Ishikawa (cell line): ENCODE measurements around the gene ABHD12B.

Source experiments
- CEBPB ChIP-seq: IDR thresholded peaks from 2 replicates; pipeline ENCODE4 v1.6.1; 2012
- CREB1 ChIP-seq: IDR thresholded peaks from 2 replicates; pipeline ENCODE4 v1.6.1; 2012; ENCODE audit warnings: low read depth
- EGR1 ChIP-seq: IDR thresholded peaks from 2 replicates; pipeline ENCODE4 v1.6.1; 2012
- EP300 ChIP-seq: IDR thresholded peaks from 2 replicates; pipeline ENCODE4 v1.6.1; 2012; ENCODE audit warnings: borderline replicate concordance
- FOXM1 ChIP-seq: IDR thresholded peaks from 2 replicates; pipeline ENCODE4 v1.6.1; 2012; ENCODE audit warnings: low read depth, borderline replicate concordance
- NFIC ChIP-seq: IDR thresholded peaks from 2 replicates; pipeline ENCODE4 v1.6.1; 2012
- RAD21 ChIP-seq: IDR thresholded peaks from 2 replicates; pipeline ENCODE4 v1.6.1; 2012; ENCODE audit warnings: low read depth
- REST ChIP-seq: IDR thresholded peaks from 2 replicates; pipeline ENCODE4 v1.6.1; 2012; ENCODE audit warnings: low read depth, mild to moderate bottlenecking
- TAF1 ChIP-seq: IDR thresholded peaks from 2 replicates; pipeline ENCODE4 v1.6.1; 2012; ENCODE audit warnings: low read depth, mild to moderate bottlenecking
- TCF12 ChIP-seq: IDR thresholded peaks from 2 replicates; pipeline ENCODE4 v1.6.1; 2012; ENCODE audit warnings: low read depth
- TEAD4 ChIP-seq: IDR thresholded peaks from 2 replicates; pipeline ENCODE4 v1.6.1; 2012
- USF1 ChIP-seq: IDR thresholded peaks from 2 replicates; pipeline ENCODE4 v1.6.1; 2012
- YY1 ChIP-seq: IDR thresholded peaks from 2 replicates; pipeline ENCODE4 v1.6.1; 2012; ENCODE audit warnings: low read depth
- ZBTB7A ChIP-seq: IDR thresholded peaks from 2 replicates; pipeline ENCODE4 v1.6.1; 2012; ENCODE audit warnings: low read depth
- TF ChIP-seq, protein P1 (sequence below): IDR thresholded peaks from 2 replicates; pipeline ENCODE4 v1.6.1; 2012

ABHD12B gene

GRCh38 chr14:50882932-50883826, 11.3 kb downstream of the ABHD12B start:
- TF ChIP-seq EGR1 (no peak), USF1 (no peak), TEAD4 (no peak), FOXM1 (no peak)
- TF ChIP-seq, protein P1, sequence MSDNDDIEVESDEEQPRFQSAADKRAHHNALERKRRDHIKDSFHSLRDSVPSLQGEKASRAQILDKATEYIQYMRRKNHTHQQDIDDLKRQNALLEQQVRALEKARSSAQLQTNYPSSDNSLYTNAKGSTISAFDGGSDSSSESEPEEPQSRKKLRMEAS: no peak

DNA sequence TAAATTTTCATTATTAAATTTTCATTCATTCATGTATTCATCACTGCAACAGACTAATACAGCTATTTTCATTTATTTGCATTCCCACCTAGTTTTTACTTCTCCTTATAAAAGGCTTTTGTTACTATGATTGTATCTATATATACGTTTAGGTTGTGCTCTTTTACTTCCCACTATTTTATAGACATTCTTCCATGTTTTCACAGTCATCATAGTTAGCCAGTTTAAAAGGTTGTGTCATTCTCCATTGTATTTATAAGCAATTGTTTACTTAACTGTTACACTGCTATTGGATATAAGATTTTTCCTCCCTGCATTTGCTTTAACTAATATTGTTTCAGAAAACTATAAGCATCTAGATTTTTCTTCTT, 12.0 kb downstream of the ABHD12B start:
- TF ChIP-seq CEBPB (no peak), ZBTB7A (no peak), EGR1 (no peak), REST (no peak), YY1 (no peak), NFIC (no peak), FOXM1 (no peak), USF1 (no peak), RAD21 (no peak), CREB1 (no peak)

DNA sequence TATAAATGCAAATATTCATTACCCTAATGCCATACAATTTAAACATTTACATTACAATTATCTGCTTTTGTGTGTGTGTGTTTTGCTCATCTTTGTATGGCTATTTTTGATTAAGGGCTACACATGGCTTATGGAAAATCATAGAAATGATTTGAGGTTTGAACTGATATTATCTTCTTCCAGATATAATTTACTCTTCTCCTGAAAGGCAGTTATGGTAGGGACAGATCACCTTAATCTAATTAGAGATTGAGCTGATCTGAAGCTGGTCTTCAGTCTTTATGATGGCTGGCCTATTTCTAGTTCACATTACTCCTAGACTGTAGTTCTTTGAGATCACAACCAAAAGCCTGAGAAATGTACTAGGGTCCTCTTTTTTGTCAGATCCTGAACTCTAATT, 15.6 kb downstream of the ABHD12B start:
- TF ChIP-seq CREB1 (no peak), RAD21 (no peak), NFIC (no peak), EGR1 (no peak), TCF12 (no peak), TEAD4 (no peak), FOXM1 (no peak), CEBPB (no peak), TAF1 (no peak), ZBTB7A (no peak), USF1 (no peak), REST (no peak)

- no peak for TF ChIP-seq ZBTB7A
- no peak for TF ChIP-seq EGR1
- no peak for TF ChIP-seq NFIC
- TF ChIP-seq YY1: no peak
- TF ChIP-seq TAF1: no peak
- no peak for TF ChIP-seq TEAD4
- TF ChIP-seq CREB1: no peak
- no peak for TF ChIP-seq TCF12
- no peak for TF ChIP-seq REST
- no peak for TF ChIP-seq EP300
- TF ChIP-seq RAD21: no peak
- no peak for TF ChIP-seq FOXM1
- no peak for TF ChIP-seq USF1
- TF ChIP-seq, protein P1: no peak
Measured at GRCh38 chr14:50892255-50892654, 20.4 kb downstream of the ABHD12B start.
